CD4-positive, alpha-beta memory T cell (primary cell): ENCODE measurements around the gene SCTR. TPM values are rescaled to one million over a fixed set of nuclear protein-coding genes. Genes with fewer than 3 reads are reported as not detected.

ENCODE experiments used
- CTCF ChIA-PET: fragments of 350-600 bp; sonication (Branson Sonifier 250); formaldehyde crosslinking; loops from one replicate; lab custom pipeline; 2021; ENCODE audit warnings: inconsistent platforms; ENCODE audit not compliant: partially characterized antibody; lab: Charles Lee
- POLR2A ChIA-PET: fragments of 350-600 bp; sonication (Branson Sonifier 250); formaldehyde crosslinking; loops from one replicate; lab custom pipeline; 2021; ENCODE audit not compliant: partially characterized antibody; lab: Charles Lee
- DNase-seq, 5 donors: peaks; one replicate each; pipeline versions ENCODE4 v3.0.0 to v3.0.0-alpha.2; 2020 to 2022; ENCODE audit warnings: mixed read lengths in 1 of 5
- H3K27ac ChIP-seq: one replicate; pipeline ENCODE4 v1.7.0; 2013; ENCODE audit warnings: low read depth, low read length
- H3K27me3 ChIP-seq: 2 replicates; pipeline ENCODE4 v1.7.0; 2013; ENCODE audit warnings: mild to moderate bottlenecking, low read length, moderate library complexity; ENCODE audit not compliant: insufficient read depth
- H3K36me3 ChIP-seq: 2 replicates; pipeline ENCODE4 v1.7.0; 2013; ENCODE audit warnings: mild to moderate bottlenecking, low read length, moderate library complexity; ENCODE audit not compliant: insufficient read depth
- H3K4me1 ChIP-seq: 2 replicates; pipeline ENCODE4 v1.7.0; 2013; ENCODE audit warnings: mild to moderate bottlenecking, low read length, moderate library complexity; ENCODE audit not compliant: insufficient read depth
- H3K4me3 ChIP-seq, 2 donors: one replicate each; pipeline ENCODE4 v1.7.0; 2013; ENCODE audit warnings: low read length in 2 of 2, mild to moderate bottlenecking in 1 of 2
- H3K9me3 ChIP-seq, 2 donors: one replicate each; pipeline ENCODE4 v1.7.0; 2013; ENCODE audit warnings: low read length in 2 of 2, control low read depth in 1 of 2; ENCODE audit not compliant: control insufficient read depth in 1 of 2
- H3K27ac Mint-ChIP-seq, 7 donors: one replicate each; pipeline ENCODE4 v1.8.0; 2020 to 2021; ENCODE audit warnings: mixed read lengths in 7 of 7, mild to moderate bottlenecking in 6 of 7, inconsistent platforms in 3 of 7, moderate library complexity in 3 of 7
- H3K27me3 Mint-ChIP-seq, 2 donors: one replicate each; pipeline ENCODE4 v1.8.0; 2020 to 2021; ENCODE audit warnings: mixed read lengths in 2 of 2
- H3K36me3 Mint-ChIP-seq, 2 donors: one replicate each; pipeline ENCODE4 v1.8.0; 2020 to 2021; ENCODE audit warnings: mixed read lengths in 2 of 2, inconsistent platforms in 1 of 2, mild to moderate bottlenecking in 1 of 2
- H3K4me1 Mint-ChIP-seq, 4 donors: one replicate each; pipeline ENCODE4 v1.8.0; 2020 to 2021; ENCODE audit warnings: mixed read lengths in 4 of 4, mild to moderate bottlenecking in 1 of 4
- H3K4me3 Mint-ChIP-seq, 8 donors: one replicate each; pipeline ENCODE4 v1.8.0; 2020 to 2021; ENCODE audit warnings: mixed read lengths in 8 of 8, mild to moderate bottlenecking in 7 of 8, moderate library complexity in 6 of 8, inconsistent platforms in 3 of 8
- H3K9me3 Mint-ChIP-seq, 8 donors: one replicate each; pipeline ENCODE4 v1.8.0; 2020 to 2021; ENCODE audit warnings: mixed read lengths in 8 of 8, mild to moderate bottlenecking in 5 of 8, inconsistent platforms in 3 of 8, moderate library complexity in 1 of 8
- intact Hi-C: fragments of 100-400 bp; cut with micrococcal nuclease; formaldehyde crosslinking; loops from one replicate; pipeline ENCODE4 v1.15.1; 2023
- polyA plus RNA-seq, 2 donors: library from polyadenylated mRNA; unstranded; fragments of 300-500 nt; fragmentation: Illumina TruSeq; gene quantifications; one replicate each; pipeline ENCODE4 v1.2.3, GENCODE V29; 2021
- total RNA-seq, 2 experiments: library from RNA; stranded (reverse); gene quantifications; one replicate each; pipeline ENCODE4 v1.2.3, GENCODE V29; 2021

The SCTR gene
- total and polyA plus RNA-seq, 4 experiments from 2014 or later: not detected

DNA sequence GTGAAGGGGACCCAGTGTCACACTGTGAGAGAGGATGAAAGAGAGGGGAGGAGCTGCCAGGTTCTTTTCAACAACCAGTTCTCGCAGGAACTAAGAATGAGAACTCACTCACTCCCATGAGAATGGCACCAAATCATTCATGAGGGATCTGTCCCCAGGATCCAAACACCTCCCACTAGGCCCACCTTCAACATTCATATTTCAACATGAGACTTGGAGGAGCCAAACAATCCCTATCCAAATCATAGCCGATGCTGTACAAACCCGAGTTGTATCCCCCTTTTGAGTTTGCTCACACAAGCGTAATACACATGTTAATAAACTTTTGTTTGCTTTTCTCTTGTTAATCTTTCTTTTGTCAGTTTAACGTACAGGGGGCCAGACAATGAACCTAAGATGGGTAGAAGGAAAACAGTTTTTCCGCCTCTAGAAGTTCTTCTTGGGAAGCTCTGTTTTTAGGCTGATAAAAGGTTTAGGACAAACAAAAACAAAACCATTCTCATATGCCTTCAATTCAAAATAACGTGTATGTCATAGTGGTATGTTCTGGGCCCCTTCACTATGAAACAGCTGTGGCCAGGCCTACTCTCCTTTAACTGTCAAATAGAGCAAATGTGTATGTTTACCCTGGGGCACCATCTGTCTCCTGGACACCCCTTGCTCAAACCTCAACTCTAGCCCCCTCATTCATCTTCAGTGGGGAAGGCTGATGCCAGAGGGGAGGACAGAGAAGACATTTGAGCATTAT lies 101.7 kb downstream of the SCTR start:
- Histone ChIP-seq H3K27ac (no peak overlapping the region), H3K27me3 (no peaks in the 10 kb centered on the region), H3K4me1 (no peaks in the 10 kb centered on the region), H3K36me3 (no peaks in the 10 kb centered on the region), H3K4me3 (no peak overlapping the region), H3K9me3 (no peaks in the 10 kb centered on the region)
- Mint-ChIP-seq H3K4me1 (no peaks in the 10 kb centered on the region), H3K36me3 (no peaks in the 10 kb centered on the region), H3K27ac (no peak overlapping the region), H3K27me3 (peaks cover 34 to 39% of the 10 kb centered on the region in 2 donors), H3K9me3 (peaks cover 0 to 5% (median 0%) of the 10 kb centered on the region in 8 donors), H3K4me3 (no peak overlapping the region)
- DNase-seq: no peak
- intact Hi-C loops: no loop called here
- POLR2A ChIA-PET: no interaction called here
- CTCF ChIA-PET: no interaction called here

DNA sequence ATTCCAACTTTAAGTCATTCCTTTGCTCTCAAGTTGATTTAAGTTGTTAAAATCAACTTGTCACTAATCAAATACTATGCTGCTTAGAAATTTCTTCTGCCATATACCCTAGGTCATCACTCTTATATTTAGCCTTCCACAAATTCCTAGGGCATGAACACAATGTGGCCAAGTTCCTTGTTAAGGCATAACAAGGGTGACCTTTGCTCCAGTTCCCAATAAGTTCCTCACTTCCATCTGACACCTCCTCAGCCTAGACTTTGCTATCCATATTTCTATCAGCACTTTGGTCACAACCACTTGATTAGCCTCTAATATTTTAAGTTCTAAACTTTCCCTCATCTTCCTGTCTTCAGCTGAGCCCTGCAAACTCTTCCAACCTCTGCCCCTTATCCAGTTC lies 102.5 kb downstream of the SCTR start:
- Mint-ChIP-seq H3K4me1 (no peaks in the 10 kb centered on the region), H3K27ac (no peak overlapping the region), H3K36me3 (no peaks in the 10 kb centered on the region), H3K27me3 (peaks cover 31 to 38% of the 10 kb centered on the region in 2 donors), H3K4me3 (no peak overlapping the region), H3K9me3 (peaks cover 0 to 5% (median 0%) of the 10 kb centered on the region in 8 donors)
- H3K9me3 ChIP-seq: no peaks in the 10 kb centered on the region
- H3K27me3 ChIP-seq: no peaks in the 10 kb centered on the region
- no peak overlapping the region for H3K27ac ChIP-seq
- ChIA-PET CTCF (no interaction called here), POLR2A (no interaction called here)
- DNase-seq: no peak
- H3K4me3 ChIP-seq: no peak overlapping the region
- no peaks in the 10 kb centered on the region for H3K36me3 ChIP-seq
- intact Hi-C loops: no loop called here
- no peaks in the 10 kb centered on the region for H3K4me1 ChIP-seq

DNA sequence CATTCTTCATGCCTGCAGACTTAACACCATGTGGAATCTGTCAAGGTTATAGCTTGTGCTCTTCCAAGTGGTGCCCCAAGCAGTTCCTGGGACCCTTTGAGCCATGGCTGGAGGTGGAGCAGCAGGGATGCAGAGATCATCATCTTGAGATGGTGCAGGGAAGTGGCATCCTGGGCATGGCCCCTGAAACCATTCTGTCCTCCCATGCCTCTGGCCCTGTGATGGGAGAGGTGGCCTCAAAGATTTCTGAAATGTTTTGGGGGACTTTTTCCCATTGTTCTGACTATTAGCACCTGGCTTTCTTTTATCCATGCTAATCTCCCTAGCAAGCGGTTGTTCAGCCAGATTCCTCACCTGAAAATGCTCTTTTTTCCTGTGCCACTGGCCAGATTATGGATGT lies 103.0 kb downstream of the SCTR start:
- Mint-ChIP-seq H3K9me3 (peaks cover 0 to 5% (median 0%) of the 10 kb centered on the region in 8 donors), H3K4me1 (no peaks in the 10 kb centered on the region), H3K27me3 (peaks cover 27 to 35% of the 10 kb centered on the region in 2 donors), H3K36me3 (no peaks in the 10 kb centered on the region), H3K27ac (no peak overlapping the region), H3K4me3 (no peak overlapping the region)
- intact Hi-C loops: no loop called here
- no peak for DNase-seq
- Histone ChIP-seq H3K4me3 (no peak overlapping the region), H3K27ac (no peak overlapping the region), H3K27me3 (no peaks in the 10 kb centered on the region), H3K4me1 (no peaks in the 10 kb centered on the region), H3K36me3 (no peaks in the 10 kb centered on the region), H3K9me3 (no peaks in the 10 kb centered on the region)
- ChIA-PET POLR2A (no interaction called here), CTCF (no interaction called here)

DNA sequence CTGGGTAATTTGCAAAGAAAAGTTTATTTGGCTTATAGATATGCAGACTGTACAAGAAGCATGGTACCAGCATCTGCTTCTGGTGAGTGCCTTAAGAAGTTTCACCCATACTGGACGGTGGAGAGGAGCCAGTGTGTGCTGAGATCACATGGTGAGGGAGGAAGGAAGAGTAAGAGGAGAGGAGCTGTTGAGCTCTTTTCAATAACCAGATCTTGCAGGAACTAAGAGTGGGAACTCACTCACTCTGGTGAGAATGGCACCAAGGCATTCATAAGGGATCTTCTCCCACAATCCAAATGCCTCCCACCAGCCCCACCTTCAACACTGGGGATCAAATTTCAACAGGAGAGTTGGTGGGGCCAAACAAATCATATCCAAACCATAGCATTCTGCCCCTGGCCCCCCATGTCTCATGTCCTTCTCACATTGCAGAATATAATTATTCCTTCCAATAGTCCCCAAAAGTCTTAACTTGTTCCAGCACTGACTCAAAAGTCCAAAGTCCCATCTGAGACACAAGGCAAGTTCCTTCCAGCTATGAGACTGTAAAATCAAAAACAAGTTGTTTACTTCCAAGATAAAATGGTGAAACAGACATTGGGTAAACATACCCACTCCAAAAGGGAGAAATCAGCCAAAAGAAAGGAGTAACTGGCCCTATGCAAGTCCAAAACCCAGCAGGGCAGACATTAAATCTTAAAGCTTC lies 104.3 kb downstream of the SCTR start:
- ChIA-PET POLR2A (no interaction called here), CTCF (no interaction called here)
- Histone ChIP-seq H3K36me3 (no peaks in the 10 kb centered on the region), H3K4me1 (no peaks in the 10 kb centered on the region), H3K27me3 (no peaks in the 10 kb centered on the region), H3K27ac (no peak overlapping the region), H3K4me3 (no peak overlapping the region), H3K9me3 (no peaks in the 10 kb centered on the region)
- Mint-ChIP-seq H3K4me3 (no peak overlapping the region), H3K27ac (no peak overlapping the region), H3K4me1 (no peaks in the 10 kb centered on the region), H3K9me3 (peaks cover 0 to 5% (median 0%) of the 10 kb centered on the region in 8 donors), H3K36me3 (no peaks in the 10 kb centered on the region), H3K27me3 (peaks cover 20 to 31% of the 10 kb centered on the region in 2 donors)
- no peak for DNase-seq
- intact Hi-C loops: no loop called here

DNA sequence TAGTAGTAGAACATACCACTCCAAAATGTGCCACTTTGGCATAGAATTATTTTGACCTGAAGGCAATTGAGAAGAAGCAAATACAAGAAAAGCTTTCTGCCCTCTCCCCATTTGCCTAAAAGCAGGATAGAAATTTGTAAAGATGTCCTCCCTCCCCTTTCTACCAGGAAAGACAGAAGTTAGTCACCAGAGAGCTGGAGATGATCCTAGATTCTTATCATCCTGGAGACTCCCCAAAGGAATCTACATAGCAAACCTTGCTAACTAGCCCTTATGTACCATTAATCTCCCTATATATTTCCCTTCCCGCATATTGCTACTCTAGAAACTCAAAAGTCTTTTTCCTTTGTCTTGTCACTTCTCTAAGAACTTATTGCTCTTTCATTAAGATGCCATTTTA lies 105.2 kb downstream of the SCTR start:
- H3K27me3 ChIP-seq: no peaks in the 10 kb centered on the region
- ChIA-PET CTCF (no interaction called here), POLR2A (no interaction called here)

DNA sequence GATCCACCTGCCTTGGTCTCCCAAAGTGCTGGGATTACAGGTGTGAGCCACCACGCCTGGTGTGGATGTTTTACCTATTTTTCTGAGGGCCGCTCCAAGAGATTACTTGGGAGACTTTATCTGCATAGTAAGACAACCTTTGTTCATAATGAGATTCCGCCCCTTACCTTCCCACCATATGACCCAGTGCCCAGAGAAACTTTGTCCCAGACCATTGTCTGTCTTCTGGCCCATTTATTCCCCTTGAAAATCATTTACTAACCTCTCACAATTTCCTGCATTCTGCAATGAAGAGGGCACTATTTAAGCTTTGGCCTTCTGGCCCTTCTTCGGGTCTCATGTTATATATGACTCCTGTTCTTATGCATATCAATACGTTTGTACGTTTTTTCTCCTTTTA lies 106.4 kb downstream of the SCTR start:
- Histone ChIP-seq H3K36me3 (no peaks in the 10 kb centered on the region), H3K4me1 (no peaks in the 10 kb centered on the region), H3K4me3 (no peak overlapping the region), H3K27me3 (no peaks in the 10 kb centered on the region), H3K27ac (no peak overlapping the region), H3K9me3 (no peaks in the 10 kb centered on the region)
- H3K27me3 Mint-ChIP-seq: peaks cover 15 to 25% of the 10 kb centered on the region in 2 donors
- intact Hi-C loops: no loop called here
- no peak for DNase-seq
- H3K36me3 Mint-ChIP-seq: no peaks in the 10 kb centered on the region
- H3K4me3 Mint-ChIP-seq: no peak overlapping the region
- H3K27ac Mint-ChIP-seq: no peak overlapping the region
- POLR2A ChIA-PET: no interaction called here
- H3K4me1 Mint-ChIP-seq: no peaks in the 10 kb centered on the region
- H3K9me3 Mint-ChIP-seq: peaks cover 0 to 5% (median 0%) of the 10 kb centered on the region in 8 donors
- CTCF ChIA-PET: interaction anchor here (1.1 kb wide), 1 partner anchor 9 kb away, joined by 3 read pairs; no protein-coding TSS in a partner anchor

More for the DNA sequence above, 105.2 kb downstream of the SCTR start:
- no peaks in the 10 kb centered on the region for H3K36me3 Mint-ChIP-seq
- H3K4me1 Mint-ChIP-seq: no peaks in the 10 kb centered on the region
- DNase-seq: no peak
- Histone ChIP-seq H3K4me1 (no peaks in the 10 kb centered on the region), H3K36me3 (no peaks in the 10 kb centered on the region), H3K4me3 (no peak overlapping the region), H3K9me3 (no peaks in the 10 kb centered on the region), H3K27ac (no peak overlapping the region)
- peaks cover 18 to 24% of the 10 kb centered on the region in 2 donors for H3K27me3 Mint-ChIP-seq
- H3K27ac Mint-ChIP-seq: no peak overlapping the region
- no peak overlapping the region for H3K4me3 Mint-ChIP-seq
- peaks cover 0 to 5% (median 0%) of the 10 kb centered on the region in 8 donors for H3K9me3 Mint-ChIP-seq
- intact Hi-C loops: no loop called here

DNA sequence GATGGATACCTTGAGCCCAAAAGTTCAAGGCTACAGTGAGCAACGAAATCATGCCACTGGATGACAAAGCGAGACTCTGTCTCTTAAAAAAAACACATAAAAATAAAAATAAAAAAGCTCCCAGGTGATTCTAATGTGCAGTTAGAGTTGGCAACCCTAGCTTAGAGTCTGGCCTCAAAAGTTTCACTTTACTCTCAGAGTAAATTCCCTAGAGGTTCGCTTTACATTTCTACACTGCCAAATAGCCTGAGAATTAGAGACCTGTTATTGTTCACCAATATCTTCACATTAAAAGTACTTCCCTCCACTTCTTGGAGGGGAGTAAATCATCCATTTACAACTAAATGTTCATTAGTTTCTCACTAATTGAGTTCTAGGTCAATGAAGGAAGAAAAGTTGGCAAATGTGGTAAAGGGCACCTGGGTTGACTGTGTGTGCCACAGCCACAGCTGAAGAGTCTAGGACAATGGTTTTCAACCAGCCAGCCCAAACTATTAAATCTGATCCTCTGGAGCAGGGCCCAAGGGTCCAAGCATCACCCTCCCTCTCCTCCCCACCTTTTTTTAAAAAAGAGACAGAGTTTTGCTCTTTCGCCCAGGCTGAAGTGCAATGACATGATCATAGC lies 107.9 kb downstream of the SCTR start:
- Mint-ChIP-seq H3K27ac (no peak overlapping the region), H3K9me3 (peaks cover 0 to 5% (median 0%) of the 10 kb centered on the region in 8 donors), H3K4me1 (no peaks in the 10 kb centered on the region), H3K27me3 (peaks cover 15 to 18% of the 10 kb centered on the region in 2 donors), H3K4me3 (no peak overlapping the region), H3K36me3 (no peaks in the 10 kb centered on the region)
- Histone ChIP-seq H3K4me1 (no peaks in the 10 kb centered on the region), H3K4me3 (no peak overlapping the region), H3K9me3 (no peaks in the 10 kb centered on the region), H3K36me3 (no peaks in the 10 kb centered on the region), H3K27ac (no peak overlapping the region), H3K27me3 (no peaks in the 10 kb centered on the region)
- ChIA-PET CTCF (interaction anchor here (1.3 kb wide), 1 partner anchor 10 kb away, joined by 5 read pairs; no protein-coding TSS in a partner anchor), POLR2A (no interaction called here)
- DNase-seq: no peak
- intact Hi-C loops: no loop called here
